ENCODE results near the gene BTBD6. TPM values are rescaled to one million over a fixed set of nuclear protein-coding genes. Genes with fewer than 3 reads are reported as not detected.
"Not testable (repeated sequence)": the region's sequence is repeated elsewhere in the genome, so short reads cannot be mapped to it uniquely, and the experiment has no call there.

Gene BTBD6
- total RNA-seq, 1 donor from 2014 or later = 36.3 TPM

DNA sequence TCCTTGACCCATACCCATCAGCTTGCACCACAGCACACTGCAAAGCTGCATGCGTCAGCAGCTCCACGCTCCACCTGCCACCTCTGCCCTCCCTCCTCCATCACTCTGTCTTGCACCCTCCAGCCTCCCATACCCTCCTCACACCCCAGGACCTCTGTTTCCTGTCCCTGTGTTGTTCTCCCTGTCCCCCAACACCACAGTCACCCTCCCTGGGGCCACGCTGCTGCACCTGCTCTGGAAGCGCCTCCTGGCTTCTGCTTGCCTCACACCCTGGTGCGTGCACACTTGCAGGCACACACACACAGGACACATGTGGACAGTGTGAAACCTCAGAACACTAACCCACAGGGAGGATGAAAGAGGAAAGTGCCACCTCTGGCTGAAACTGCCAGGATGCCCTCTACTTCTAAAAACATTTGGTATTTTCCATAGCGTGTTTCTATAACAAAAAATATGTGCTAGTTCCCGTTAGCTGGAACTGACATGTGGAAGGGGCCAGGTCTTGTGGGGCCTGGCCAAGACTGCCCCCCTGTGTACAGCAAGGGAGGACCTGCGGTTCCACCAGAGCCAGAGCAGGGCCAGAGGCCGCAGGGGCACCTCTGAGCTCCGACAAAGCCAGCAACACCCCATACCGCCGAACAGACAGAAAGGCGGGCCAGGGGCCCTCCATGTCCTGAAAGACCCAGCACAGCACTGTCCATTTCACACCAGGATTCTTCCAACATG lies 42.5 kb downstream of the BTBD6 start:
- DNase-seq = no peak
- H3K27me3 Mint-ChIP-seq (ENCODE audit: unreplicated experiment) = peaks cover 5% of the 10 kb centered on the region
- no peak overlapping the region for H3K4me3 Mint-ChIP-seq (ENCODE audit: unreplicated experiment)
- no peaks in the 10 kb centered on the region for H3K36me3 Mint-ChIP-seq (ENCODE audit: unreplicated experiment)
- TF ChIP-seq, protein P1, sequence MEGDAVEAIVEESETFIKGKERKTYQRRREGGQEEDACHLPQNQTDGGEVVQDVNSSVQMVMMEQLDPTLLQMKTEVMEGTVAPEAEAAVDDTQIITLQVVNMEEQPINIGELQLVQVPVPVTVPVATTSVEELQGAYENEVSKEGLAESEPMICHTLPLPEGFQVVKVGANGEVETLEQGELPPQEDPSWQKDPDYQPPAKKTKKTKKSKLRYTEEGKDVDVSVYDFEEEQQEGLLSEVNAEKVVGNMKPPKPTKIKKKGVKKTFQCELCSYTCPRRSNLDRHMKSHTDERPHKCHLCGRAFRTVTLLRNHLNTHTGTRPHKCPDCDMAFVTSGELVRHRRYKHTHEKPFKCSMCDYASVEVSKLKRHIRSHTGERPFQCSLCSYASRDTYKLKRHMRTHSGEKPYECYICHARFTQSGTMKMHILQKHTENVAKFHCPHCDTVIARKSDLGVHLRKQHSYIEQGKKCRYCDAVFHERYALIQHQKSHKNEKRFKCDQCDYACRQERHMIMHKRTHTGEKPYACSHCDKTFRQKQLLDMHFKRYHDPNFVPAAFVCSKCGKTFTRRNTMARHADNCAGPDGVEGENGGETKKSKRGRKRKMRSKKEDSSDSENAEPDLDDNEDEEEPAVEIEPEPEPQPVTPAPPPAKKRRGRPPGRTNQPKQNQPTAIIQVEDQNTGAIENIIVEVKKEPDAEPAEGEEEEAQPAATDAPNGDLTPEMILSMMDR (IDR thresholded peaks at IDR 0.05; ENCODE audit: partially characterized antibody, unreplicated experiment) = no peak
- H3K9me3 Mint-ChIP-seq (ENCODE audit: unreplicated experiment) = peaks cover 7% of the 10 kb centered on the region
- peak overlapping the region; percentile 43 for H3K27ac Mint-ChIP-seq (ENCODE audit: unreplicated experiment)
- H3K4me1 Mint-ChIP-seq (ENCODE audit: low read depth, unreplicated experiment) = peaks cover 11% of the 10 kb centered on the region

DNA sequence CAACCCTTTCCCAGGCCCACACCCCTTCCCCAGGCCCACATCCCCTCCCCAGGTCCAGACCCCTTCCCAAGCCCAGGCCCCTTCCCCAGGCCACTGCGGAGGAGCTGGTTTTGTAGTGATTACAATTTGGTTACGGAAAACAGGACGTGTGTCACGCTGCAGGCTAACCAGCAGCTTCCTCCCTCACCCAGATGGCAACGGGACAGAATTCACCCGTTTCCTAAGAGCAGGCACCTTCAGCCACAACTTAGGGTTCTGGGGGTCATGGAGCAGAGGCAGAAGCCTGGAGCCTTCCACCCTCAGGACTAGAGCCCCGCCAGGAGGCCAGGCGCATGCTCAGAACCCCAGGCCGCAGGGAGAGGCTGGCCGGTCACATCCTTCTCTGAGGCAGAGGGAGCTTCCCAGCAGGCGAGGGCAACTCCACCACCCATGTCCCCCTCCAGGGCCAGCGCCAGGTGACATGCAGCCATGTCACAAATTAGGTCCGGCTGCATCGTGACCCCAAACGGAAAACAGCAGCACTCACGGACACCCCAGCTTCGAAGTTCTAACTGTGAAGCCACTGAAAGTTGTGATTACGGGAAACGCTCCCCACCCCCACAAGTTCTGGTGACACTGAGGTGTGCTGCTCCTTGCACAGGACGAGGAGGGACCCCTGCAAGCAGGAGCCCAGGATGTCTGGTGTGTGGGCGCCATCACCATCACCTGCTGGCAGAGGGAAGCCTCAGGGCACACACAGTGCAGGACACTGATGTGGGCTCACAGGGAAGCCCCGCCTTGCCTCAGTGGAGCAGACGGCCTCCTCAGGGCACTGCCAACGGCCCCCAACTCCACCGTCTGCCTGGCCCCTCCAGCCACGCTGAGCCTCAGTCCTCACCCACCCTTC lies 44.7 kb downstream of the BTBD6 start:
- peaks cover 5% of the 10 kb centered on the region for H3K27me3 Mint-ChIP-seq (ENCODE audit: unreplicated experiment)
- H3K27ac Mint-ChIP-seq (ENCODE audit: unreplicated experiment) = no peak overlapping the region
- peaks cover 11% of the 10 kb centered on the region for H3K9me3 Mint-ChIP-seq (ENCODE audit: unreplicated experiment)
- TF ChIP-seq, protein P1 (IDR thresholded peaks at IDR 0.05; ENCODE audit: partially characterized antibody, unreplicated experiment) = no peak
- no peak overlapping the region for H3K4me3 Mint-ChIP-seq (ENCODE audit: unreplicated experiment)
- H3K36me3 Mint-ChIP-seq (ENCODE audit: unreplicated experiment) = peaks cover 1% of the 10 kb centered on the region
- DNase-seq = no peak
- peaks cover 11% of the 10 kb centered on the region for H3K4me1 Mint-ChIP-seq (ENCODE audit: low read depth, unreplicated experiment)

DNA sequence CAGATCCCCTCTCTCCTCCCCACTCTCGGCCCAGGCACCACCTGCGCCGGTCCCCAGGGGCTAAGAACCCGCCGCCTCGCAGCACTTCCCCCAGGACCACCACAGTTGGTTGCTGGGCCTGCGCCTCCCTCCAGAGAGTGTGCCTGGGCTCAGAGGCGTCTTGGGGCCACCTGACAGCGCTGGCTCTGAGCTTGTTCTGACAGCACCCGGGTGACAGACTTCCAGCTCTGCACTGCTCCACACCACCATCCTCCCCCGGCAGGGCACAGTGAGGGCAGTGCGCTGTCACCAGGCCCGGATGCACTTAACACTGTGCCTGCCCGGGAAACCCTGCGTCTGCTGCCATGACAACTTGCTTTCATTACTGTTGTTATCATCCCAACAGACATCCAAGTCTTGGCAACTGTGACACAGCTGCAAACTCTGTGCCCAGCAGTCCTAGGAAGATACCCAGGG lies 45.8 kb downstream of the BTBD6 start:
- Mint-ChIP-seq H3K9me3 (ENCODE audit: unreplicated experiment) (peaks cover 13% of the 10 kb centered on the region), H3K4me3 (ENCODE audit: unreplicated experiment) (peak overlapping the region; percentile 64), H3K36me3 (ENCODE audit: unreplicated experiment) (peaks cover 3% of the 10 kb centered on the region), H3K4me1 (ENCODE audit: low read depth, unreplicated experiment) (peaks cover 11% of the 10 kb centered on the region), H3K27ac (ENCODE audit: unreplicated experiment) (peak overlapping the region; percentile 65), H3K27me3 (ENCODE audit: unreplicated experiment) (peaks cover 5% of the 10 kb centered on the region)
- TF ChIP-seq, protein P1 (IDR thresholded peaks at IDR 0.05; ENCODE audit: partially characterized antibody, unreplicated experiment) = no peak
- DNase-seq = no peak

DNA sequence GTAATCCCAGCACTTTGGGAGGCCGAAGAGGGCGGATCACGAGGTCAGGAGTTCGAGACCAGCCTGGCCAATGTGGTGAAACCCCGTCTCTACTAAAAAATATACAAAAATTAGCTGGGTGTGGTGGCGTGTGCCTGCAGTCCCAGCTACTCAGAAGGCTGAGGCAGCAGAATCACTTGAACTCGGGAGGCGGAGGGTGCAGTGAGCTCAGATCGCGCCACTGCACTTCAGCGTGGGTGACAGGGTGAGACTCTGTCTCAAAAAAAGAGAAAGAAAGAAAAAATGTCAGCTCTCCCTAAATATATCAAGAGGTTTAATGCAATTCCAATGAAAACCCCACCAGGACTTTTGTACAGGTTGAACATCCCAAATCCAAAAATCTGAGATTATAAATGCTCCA lies 49.0 kb downstream of the BTBD6 start:
- Mint-ChIP-seq H3K9me3 (ENCODE audit: unreplicated experiment) (peaks cover 20% of the 10 kb centered on the region), H3K4me1 (ENCODE audit: low read depth, unreplicated experiment) (peaks cover 10% of the 10 kb centered on the region)
- not testable (repeated sequence) for H3K27ac Mint-ChIP-seq (ENCODE audit: unreplicated experiment); DNase-seq; H3K27me3 Mint-ChIP-seq (ENCODE audit: unreplicated experiment); H3K4me3 Mint-ChIP-seq (ENCODE audit: unreplicated experiment); H3K36me3 Mint-ChIP-seq (ENCODE audit: unreplicated experiment)

DNA sequence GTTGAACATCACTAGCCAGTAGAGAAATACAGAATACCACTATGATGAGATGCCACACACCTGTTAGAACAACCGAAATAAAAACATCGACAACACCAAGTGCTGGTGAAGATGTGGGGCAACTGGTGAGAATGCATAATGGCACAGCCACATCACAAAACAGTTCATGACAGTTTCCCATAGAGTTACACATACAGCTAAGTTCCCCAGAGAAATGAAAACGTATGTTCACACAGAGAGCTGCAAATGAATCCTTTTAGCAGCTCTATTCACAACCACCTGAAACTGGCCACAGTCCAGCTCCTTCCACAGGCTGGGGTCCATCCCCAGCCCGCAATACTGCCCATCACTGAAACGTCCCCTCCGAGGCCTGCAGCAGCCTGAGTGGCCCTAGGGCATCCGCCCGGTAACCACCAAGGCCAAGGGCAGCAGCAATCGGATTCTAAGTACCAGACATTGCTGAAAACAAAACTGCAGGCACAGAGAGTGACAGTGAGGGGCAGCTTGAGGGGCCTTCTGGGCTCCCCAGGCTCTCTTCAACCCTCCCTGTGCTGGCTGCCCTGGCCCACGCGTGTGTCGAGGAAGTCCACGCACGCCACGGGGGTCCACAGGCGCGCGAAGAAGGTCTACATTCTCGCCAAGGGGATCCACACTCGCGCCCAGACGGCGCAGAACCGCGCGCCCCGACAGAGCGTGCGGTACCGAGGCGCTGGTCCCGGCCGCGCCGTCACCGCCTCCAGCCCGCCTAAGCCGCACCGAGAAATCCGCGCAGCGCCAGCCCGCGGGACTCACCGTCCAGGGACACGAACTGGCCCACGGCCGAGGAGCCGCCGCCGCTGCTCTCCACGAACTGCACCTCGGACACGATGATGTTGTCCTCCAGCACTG lies 51.6 kb downstream of the BTBD6 start:
- peaks cover 17% of the 10 kb centered on the region for H3K9me3 Mint-ChIP-seq (ENCODE audit: unreplicated experiment)
- peak; percentile 50 for DNase-seq
- peaks cover 8% of the 10 kb centered on the region for H3K27me3 Mint-ChIP-seq (ENCODE audit: unreplicated experiment)
- TF ChIP-seq, protein P1 (IDR thresholded peaks at IDR 0.05; ENCODE audit: partially characterized antibody, unreplicated experiment) = no peak
- H3K36me3 Mint-ChIP-seq (ENCODE audit: unreplicated experiment) = peaks cover 8% of the 10 kb centered on the region
- H3K4me1 Mint-ChIP-seq (ENCODE audit: low read depth, unreplicated experiment) = peaks cover 2% of the 10 kb centered on the region
- H3K4me3 Mint-ChIP-seq (ENCODE audit: unreplicated experiment) = peak overlapping the region; percentile 89
- peak overlapping the region; percentile 85 for H3K27ac Mint-ChIP-seq (ENCODE audit: unreplicated experiment)
